AG04449 (cell line): ENCODE data around the gene LANCL2.

ENCODE experiments used
- CTCF ChIA-PET: fragments of 350-600 bp; formaldehyde crosslinking; extraction: SDS; loops from one replicate; lab custom pipeline; 2021; ENCODE audit warnings: antibody characterized with exemption; lab: Yijun Ruan, JAX
- POLR2A ChIA-PET: fragments of 400-600, 350-600 bp; formaldehyde crosslinking; extraction: SDS; loops from one replicate; lab custom pipeline; 2020; ENCODE audit warnings: antibody characterized with exemption, inconsistent platforms; lab: Yijun Ruan, JAX
- DNase-seq: peaks from one replicate; pipeline ENCODE4 v3.0.0-alpha.2; 2010; ENCODE audit warnings: low read depth, low spot score
- H3K4me3 ChIP-seq: 2 replicates; pipeline ENCODE4 v1.5.1; 2011; ENCODE audit warnings: low read depth, mild to moderate bottlenecking, control low read depth, low read length
- TF ChIP-seq, protein P1 (sequence below): IDR thresholded peaks from one replicate; pipeline ENCODE4 v1.5.1; 2011; ENCODE audit warnings: mild to moderate bottlenecking, moderate library complexity, low read length, control low read depth, inconsistent platforms; ENCODE audit not compliant: insufficient read depth; ENCODE audit errors: missing control alignments

Gene LANCL2

GRCh38 chr7:55405856-55406541 is 40.9 kb downstream of the LANCL2 start:
- ChIA-PET POLR2A (interaction anchor here (0.6 kb wide), 1 partner anchor 51 kb away, joined by 3 read pairs; no protein-coding TSS in a partner anchor), CTCF (interaction anchor here (1.0 to 5.3 kb wide), 3 partner anchors 9 to 125 kb away, joined by 3 to 36 read pairs (median 17); no protein-coding TSS in a partner anchor)
- TF ChIP-seq, protein P1, sequence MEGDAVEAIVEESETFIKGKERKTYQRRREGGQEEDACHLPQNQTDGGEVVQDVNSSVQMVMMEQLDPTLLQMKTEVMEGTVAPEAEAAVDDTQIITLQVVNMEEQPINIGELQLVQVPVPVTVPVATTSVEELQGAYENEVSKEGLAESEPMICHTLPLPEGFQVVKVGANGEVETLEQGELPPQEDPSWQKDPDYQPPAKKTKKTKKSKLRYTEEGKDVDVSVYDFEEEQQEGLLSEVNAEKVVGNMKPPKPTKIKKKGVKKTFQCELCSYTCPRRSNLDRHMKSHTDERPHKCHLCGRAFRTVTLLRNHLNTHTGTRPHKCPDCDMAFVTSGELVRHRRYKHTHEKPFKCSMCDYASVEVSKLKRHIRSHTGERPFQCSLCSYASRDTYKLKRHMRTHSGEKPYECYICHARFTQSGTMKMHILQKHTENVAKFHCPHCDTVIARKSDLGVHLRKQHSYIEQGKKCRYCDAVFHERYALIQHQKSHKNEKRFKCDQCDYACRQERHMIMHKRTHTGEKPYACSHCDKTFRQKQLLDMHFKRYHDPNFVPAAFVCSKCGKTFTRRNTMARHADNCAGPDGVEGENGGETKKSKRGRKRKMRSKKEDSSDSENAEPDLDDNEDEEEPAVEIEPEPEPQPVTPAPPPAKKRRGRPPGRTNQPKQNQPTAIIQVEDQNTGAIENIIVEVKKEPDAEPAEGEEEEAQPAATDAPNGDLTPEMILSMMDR: no peak
- no peak for DNase-seq
- no peak overlapping the region for H3K4me3 ChIP-seq

DNA sequence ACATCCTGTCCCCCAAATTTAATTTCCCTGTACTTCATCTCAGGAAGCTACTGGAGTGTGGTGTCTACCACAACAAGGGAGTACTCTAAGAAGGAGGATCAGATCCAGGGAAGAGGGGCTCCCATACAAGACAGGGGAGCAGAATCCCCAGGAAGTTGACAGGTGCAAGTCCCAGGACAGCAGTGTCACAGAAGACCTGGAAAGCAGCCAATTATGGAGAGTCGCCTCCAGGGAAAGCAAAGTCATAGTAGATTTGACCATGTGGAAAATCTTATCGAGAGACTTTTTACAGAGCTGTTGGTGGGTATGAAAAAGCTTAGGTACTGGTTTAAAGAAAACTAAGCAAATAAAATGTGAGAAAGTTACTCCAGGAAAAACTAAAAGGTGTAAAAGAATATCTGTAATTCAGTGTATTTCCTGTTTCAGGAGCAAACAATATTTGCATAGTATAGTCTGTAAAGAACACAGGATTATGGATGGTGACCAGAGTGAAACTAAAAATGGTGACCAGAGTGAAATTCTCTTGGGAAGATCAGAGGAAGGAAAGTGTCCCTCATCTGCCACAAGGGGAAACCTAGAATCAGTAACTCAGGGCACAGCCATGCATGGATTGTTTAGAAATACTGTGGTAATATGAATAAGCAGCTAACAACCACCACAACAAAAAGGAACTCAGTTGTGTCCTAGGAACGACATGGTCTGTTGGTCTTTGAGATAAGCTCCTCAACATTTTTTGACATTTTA is 44.5 kb downstream of the LANCL2 start:
- POLR2A ChIA-PET: no interaction called here
- CTCF ChIA-PET: interaction anchor here (0.6 to 5.3 kb wide), 9 partner anchors 9 to 636 kb away, joined by 3 to 36 read pairs (median 3); no protein-coding TSS in a partner anchor

DNA sequence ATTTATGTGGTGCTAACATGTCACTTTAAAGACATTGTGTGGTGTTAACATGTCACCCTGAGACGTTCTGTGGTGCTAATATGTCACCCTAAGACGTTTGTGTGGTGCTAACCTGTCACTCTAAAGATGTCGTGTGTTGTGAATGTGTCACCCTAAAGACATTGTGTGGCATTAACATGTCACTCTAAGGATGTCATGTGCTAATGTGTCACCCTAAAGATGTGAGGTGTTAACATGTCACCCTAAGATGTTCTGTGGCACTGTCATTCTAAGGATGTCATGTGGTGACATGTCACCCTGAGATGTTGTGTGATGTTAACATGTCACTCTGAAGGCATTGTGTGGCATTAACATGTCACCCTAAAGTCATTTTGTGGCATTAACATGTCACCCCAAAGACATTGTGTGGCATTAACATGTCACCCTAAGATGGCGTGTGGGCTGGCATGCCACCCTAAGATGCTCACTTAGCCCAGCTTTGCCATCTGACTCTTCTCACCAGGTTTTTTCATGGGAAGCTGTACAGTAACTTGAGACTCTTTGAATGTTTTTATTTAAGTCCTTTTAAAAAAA is 45.6 kb downstream of the LANCL2 start:
- no peak overlapping the region for H3K4me3 ChIP-seq
- TF ChIP-seq, protein P1: no peak
- ChIA-PET POLR2A (no interaction called here), CTCF (interaction anchor here (0.8 to 5.3 kb wide), 5 partner anchors 9 to 637 kb away, joined by 3 to 36 read pairs (median 3); no protein-coding TSS in a partner anchor)
- no peak for DNase-seq

More for the DNA sequence above, 44.5 kb downstream of the LANCL2 start:
- DNase-seq: no peak
- TF ChIP-seq, protein P1: no peak
- no peak overlapping the region for H3K4me3 ChIP-seq

- TF ChIP-seq, protein P1: no peak
- ChIA-PET CTCF (no interaction called here), POLR2A (no interaction called here)
- H3K4me3 ChIP-seq: no peak overlapping the region
- DNase-seq: no peak
Observed at GRCh38 chr7:55411844-55412243, 46.7 kb downstream of the LANCL2 start.

DNA sequence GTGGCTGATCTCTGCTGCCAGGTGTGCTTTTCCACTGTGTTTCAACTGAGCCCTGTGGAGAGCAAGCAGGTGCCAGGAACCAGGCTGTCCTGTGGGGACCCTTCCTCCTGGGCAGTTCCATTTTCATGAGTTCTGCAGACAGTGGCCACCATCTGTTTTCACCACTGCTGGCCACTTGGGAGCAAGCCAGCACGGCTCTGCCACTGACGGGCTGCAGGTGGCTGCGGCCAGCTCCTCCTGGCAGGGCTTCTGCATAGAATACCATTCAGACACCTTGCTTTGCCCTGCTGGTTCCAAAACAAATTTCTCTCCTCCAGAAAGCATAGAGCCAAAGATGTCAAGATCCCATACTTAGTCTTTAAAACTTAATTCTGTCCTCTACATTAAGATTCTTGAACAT is 48.3 kb downstream of the LANCL2 start:
- ChIA-PET CTCF (interaction anchor here (0.7 to 6.9 kb wide), 14 partner anchors 12 to 640 kb away, joined by 3 to 248 read pairs (median 5); partner anchors contain the start of gene NIPSNAP2), POLR2A (no interaction called here)
- DNase-seq: no peak
- TF ChIP-seq, protein P1: no peak
- no peak overlapping the region for H3K4me3 ChIP-seq
